GM06990 (cell line): Measurements from ENCODE around the gene B3GAT3.

Source experiments
- DNase-seq: peaks from one replicate; pipeline ENCODE4 v3.0.0-alpha.2; 2011; ENCODE audit not compliant: insufficient read length; ENCODE audit errors: extremely low read depth
- H3K27me3 ChIP-seq: replicated peaks from 2 replicates; pipeline ENCODE4 v1.6.0; 2011; ENCODE audit warnings: low read length; ENCODE audit not compliant: control insufficient read depth, insufficient read depth
- H3K36me3 ChIP-seq: 2 replicates; pipeline ENCODE4 v1.5.1; 2011; ENCODE audit warnings: low read length; ENCODE audit not compliant: control insufficient read depth, insufficient read depth
- H3K4me3 ChIP-seq: replicated peaks from 2 replicates; pipeline ENCODE4 v1.5.1; 2011; ENCODE audit warnings: low read depth, mild to moderate bottlenecking, control low read depth, low read length
- CTCF ChIP-seq: IDR thresholded peaks from 2 replicates; pipeline ENCODE4 v1.5.1; 2011; ENCODE audit warnings: low read length, control low read depth, mild to moderate bottlenecking, inconsistent platforms; ENCODE audit not compliant: insufficient read depth, poor library complexity, severe bottlenecking

Gene B3GAT3

GRCh38 chr11:62665599-62666258, 43.9 kb upstream of the B3GAT3 start:
- no peak for TF ChIP-seq CTCF
- H3K36me3 ChIP-seq: peaks cover 15% of the 10 kb centered on the region
- DNase-seq: peak; percentile 58
- H3K27me3 ChIP-seq: no peaks in the 10 kb centered on the region
- peak overlapping the region; percentile 78 for H3K4me3 ChIP-seq

- Histone ChIP-seq H3K27me3 (no peaks in the 10 kb centered on the region), H3K36me3 (peaks cover 15% of the 10 kb centered on the region), H3K4me3 (peak within 1 kb of the TSS; percentile 78)
- DNase-seq: peak; percentile 96
- no peak for TF ChIP-seq CTCF
These were observed 43.4 kb upstream of the B3GAT3 start, which contains the start of the genes C11orf98 and CSKMT for GRCh38 chr11:62665075-62665598. Gene C11orf98 (minus strand): TSS chr11:62665210. CDS start chr11:62665169, 41 bp downstream. Gene CSKMT (plus strand): TSS chr11:62665312. CDS start chr11:62665880, 568 bp downstream.

DNA sequence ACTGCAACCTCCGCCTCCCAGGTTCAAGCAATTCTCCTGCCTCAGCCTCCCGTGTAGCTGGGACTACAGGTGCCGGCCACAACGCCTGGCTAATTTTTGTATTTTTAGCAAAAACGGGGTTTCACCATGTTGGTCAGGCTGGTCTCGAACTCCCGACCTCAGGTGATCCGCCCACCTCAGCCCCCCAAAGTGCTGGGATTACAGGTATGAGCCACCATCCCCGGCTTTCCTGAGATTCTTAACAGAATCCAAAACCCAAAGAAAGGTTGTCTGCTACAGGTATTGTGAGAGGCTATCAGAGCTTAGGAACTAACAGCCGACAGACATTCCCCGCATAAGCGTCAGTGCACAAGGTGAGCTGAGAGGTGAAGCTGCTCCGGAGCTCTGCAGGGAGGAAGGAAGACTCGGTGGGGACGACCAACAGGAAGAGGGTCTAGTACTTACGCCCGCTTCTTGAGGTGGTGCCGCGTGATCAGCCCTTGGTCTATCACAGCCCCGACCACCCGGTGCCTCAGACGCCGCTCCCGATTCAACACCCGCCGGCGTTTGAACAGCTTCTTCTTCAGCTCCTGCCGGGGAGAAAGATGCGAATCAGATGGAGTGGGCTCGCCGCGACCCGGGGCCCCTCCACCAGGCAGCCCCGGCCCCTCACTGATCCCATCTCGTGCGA, 42.8 kb upstream of the B3GAT3 start:
- H3K4me3 ChIP-seq: peak overlapping the region; percentile 78
- no peak for DNase-seq
- no peaks in the 10 kb centered on the region for H3K27me3 ChIP-seq
- H3K36me3 ChIP-seq: peaks cover 15% of the 10 kb centered on the region
- TF ChIP-seq CTCF: no peak

GRCh38 chr11:62656796-62657429, 35.1 kb upstream of the B3GAT3 start:
- no peaks in the 10 kb centered on the region for H3K36me3 ChIP-seq
- DNase-seq: no peak
- H3K27me3 ChIP-seq: no peaks in the 10 kb centered on the region
- no peak for TF ChIP-seq CTCF
- H3K4me3 ChIP-seq: no peak overlapping the region

- no peaks in the 10 kb centered on the region for H3K27me3 ChIP-seq
- no peak for TF ChIP-seq CTCF
- H3K36me3 ChIP-seq: peaks cover 5% of the 10 kb centered on the region
- no peak overlapping the region for H3K4me3 ChIP-seq
- DNase-seq: no peak
These were observed 32.5 kb upstream of the B3GAT3 start for GRCh38 chr11:62654297-62654696.
